Large intestine (tissue), 3 donors: ENCODE results near the gene AMOT. TPM values are rescaled to one million over a fixed set of nuclear protein-coding genes. Genes with fewer than 3 reads are reported as not detected.
"Not testable (repeated sequence)": the region's sequence is repeated elsewhere in the genome, so short reads cannot be mapped to it uniquely, and the experiment has no call there.

Experiments used
- DNase-seq, 2 donors: peaks; one replicate each; pipeline versions ENCODE4 v3.0.0 to v3.0.0-alpha.2; 2013
- H3K27ac ChIP-seq: one replicate; pipeline ENCODE4 v1.5.1; 2013; ENCODE audit warnings: low read length
- H3K27me3 ChIP-seq: 2 replicates; pipeline ENCODE4 v1.6.1; 2013; ENCODE audit warnings: low read length; ENCODE audit not compliant: control insufficient read depth, insufficient read depth
- H3K36me3 ChIP-seq: 2 replicates; pipeline ENCODE4 v1.6.1; 2013; ENCODE audit warnings: low read length; ENCODE audit not compliant: control insufficient read depth, insufficient read depth
- H3K4me1 ChIP-seq: one replicate; pipeline ENCODE4 v1.6.1; 2013; ENCODE audit warnings: low read length; ENCODE audit not compliant: control insufficient read depth, insufficient read depth
- H3K4me3 ChIP-seq: one replicate; pipeline ENCODE4 v1.5.1; 2013; ENCODE audit warnings: low read length
- H3K9me3 ChIP-seq: one replicate; pipeline ENCODE4 v1.6.1; 2013; ENCODE audit warnings: mild to moderate bottlenecking, low read depth, low read length, moderate library complexity; ENCODE audit not compliant: control insufficient read depth
- whole genome bisulfite sequencing: methylation state at CpG from one replicate; pipeline ENCODE4 v1.1.5; 2013; ENCODE audit warnings: low lambda C conversion rate; ENCODE audit not compliant: insufficient coverage; 5-methylcytosine and 5-hydroxymethylcytosine counted together
- polyA plus RNA-seq: library from polyadenylated mRNA; unstranded; fragments of 120-200 nt; gene quantifications from one replicate; pipeline ENCODE4 v1.2.1, GENCODE V29; 2013

AMOT gene
- polyA plus RNA-seq, 1 donor, result 27.7 TPM

- Histone ChIP-seq H3K9me3 (no peaks in the 10 kb centered on the region), H3K36me3 (no peaks in the 10 kb centered on the region), H3K4me3 (no peak overlapping the region), H3K4me1 (peaks cover 3% of the 10 kb centered on the region), H3K27ac (no peak overlapping the region), H3K27me3 (no peaks in the 10 kb centered on the region)
- no peak for DNase-seq
- no CpG with 5 or more reads among the region's 2 CpGs for WGBS
Measured at GRCh38 chrX:112863850-112864249, 23.2 kb upstream of the AMOT start.

GRCh38 chrX:112857478-112857878 is 16.8 kb upstream of the AMOT start:
- Histone ChIP-seq H3K27ac (no peak overlapping the region), H3K4me3 (no peak overlapping the region), H3K4me1 (peaks cover 4% of the 10 kb centered on the region), H3K9me3 (no peaks in the 10 kb centered on the region), H3K36me3 (no peaks in the 10 kb centered on the region), H3K27me3 (no peaks in the 10 kb centered on the region)
- WGBS, result no CpG with 5 or more reads among the region's 5 CpGs
- no peak for DNase-seq

GRCh38 chrX:112854901-112855300 is 14.3 kb upstream of the AMOT start:
- not testable (repeated sequence) for H3K27ac ChIP-seq, H3K4me3 ChIP-seq, DNase-seq, H3K27me3 ChIP-seq, H3K9me3 ChIP-seq, H3K36me3 ChIP-seq
- H3K4me1 ChIP-seq, result peaks cover 11% of the 10 kb centered on the region
- no CpG with 5 or more reads among the region's 26 CpGs for WGBS

GRCh38 chrX:112852851-112853250 is 12.2 kb upstream of the AMOT start:
- no peak overlapping the region for H3K4me3 ChIP-seq
- H3K36me3 ChIP-seq, result no peaks in the 10 kb centered on the region
- DNase-seq, result no peak
- H3K27me3 ChIP-seq, result no peaks in the 10 kb centered on the region
- peaks cover 11% of the 10 kb centered on the region for H3K4me1 ChIP-seq
- no CpG with 5 or more reads among the region's 3 CpGs for WGBS
- H3K9me3 ChIP-seq, result no peaks in the 10 kb centered on the region
- no peak overlapping the region for H3K27ac ChIP-seq

GRCh38 chrX:112851806-112852205 is 11.2 kb upstream of the AMOT start:
- H3K27me3 ChIP-seq, result no peaks in the 10 kb centered on the region
- no peak overlapping the region for H3K27ac ChIP-seq
- no peak for DNase-seq

GRCh38 chrX:112851161-112851779 is 10.6 kb upstream of the AMOT start:
- H3K36me3 ChIP-seq, result no peaks in the 10 kb centered on the region
- H3K27ac ChIP-seq, result no peak overlapping the region
- H3K4me1 ChIP-seq, result peaks cover 15% of the 10 kb centered on the region
- no CpG with 5 or more reads among the region's 2 CpGs for WGBS
- H3K9me3 ChIP-seq, result no peaks in the 10 kb centered on the region
- DNase-seq, result no peak
- H3K27me3 ChIP-seq, result no peaks in the 10 kb centered on the region
- H3K4me3 ChIP-seq, result no peak overlapping the region

More at GRCh38 chrX:112851806-112852205, 11.2 kb upstream of the AMOT start:
- H3K9me3 ChIP-seq, result no peaks in the 10 kb centered on the region
- no peaks in the 10 kb centered on the region for H3K36me3 ChIP-seq
- H3K4me3 ChIP-seq, result no peak overlapping the region
- no CpG with 5 or more reads among the region's 4 CpGs for WGBS
- H3K4me1 ChIP-seq, result peaks cover 11% of the 10 kb centered on the region

- H3K4me3 ChIP-seq, result no peak overlapping the region
- no peaks in the 10 kb centered on the region for H3K9me3 ChIP-seq
- H3K36me3 ChIP-seq, result no peaks in the 10 kb centered on the region
- DNase-seq, result no peak
- H3K27ac ChIP-seq, result no peak overlapping the region
- H3K27me3 ChIP-seq, result no peaks in the 10 kb centered on the region
- peaks cover 24% of the 10 kb centered on the region for H3K4me1 ChIP-seq
Measured at GRCh38 chrX:112849016-112849415, 8.4 kb upstream of the AMOT start.

GRCh38 chrX:112846782-112847181 is 6.2 kb upstream of the AMOT start:
- Histone ChIP-seq H3K27ac (peak overlapping the region; percentile 8), H3K27me3 (no peaks in the 10 kb centered on the region), H3K4me3 (no peak overlapping the region), H3K36me3 (no peaks in the 10 kb centered on the region), H3K4me1 (peaks cover 17% of the 10 kb centered on the region), H3K9me3 (no peaks in the 10 kb centered on the region)
- no CpG with 5 or more reads among the region's 2 CpGs for WGBS
- no peak for DNase-seq

GRCh38 chrX:112846187-112846586 is 5.6 kb upstream of the AMOT start:
- Histone ChIP-seq H3K9me3 (no peaks in the 10 kb centered on the region), H3K4me3 (no peak overlapping the region), H3K4me1 (peaks cover 12% of the 10 kb centered on the region), H3K36me3 (no peaks in the 10 kb centered on the region), H3K27ac (peak overlapping the region; percentile 8), H3K27me3 (no peaks in the 10 kb centered on the region)
- peak in 1 of 2 donors; percentile 54 for DNase-seq
- WGBS, result no CpG with 5 or more reads among the region's 4 CpGs

- Histone ChIP-seq H3K27ac (no peak overlapping the region), H3K4me1 (peaks cover 17% of the 10 kb centered on the region), H3K9me3 (no peaks in the 10 kb centered on the region), H3K27me3 (no peaks in the 10 kb centered on the region), H3K36me3 (no peaks in the 10 kb centered on the region), H3K4me3 (no peak overlapping the region)
- WGBS, result no CpG with 5 or more reads among the region's 6 CpGs
- no peak for DNase-seq
Measured at GRCh38 chrX:112844250-112844649, 3.6 kb upstream of the AMOT start.

- no peaks in the 10 kb centered on the region for H3K36me3 ChIP-seq
- peak overlapping the region; percentile 39 for H3K4me3 ChIP-seq
- H3K9me3 ChIP-seq, result no peaks in the 10 kb centered on the region
- no peak for DNase-seq
- no peaks in the 10 kb centered on the region for H3K27me3 ChIP-seq
- WGBS, result no CpG with 5 or more reads among the region's 5 CpGs
- peaks cover 27% of the 10 kb centered on the region for H3K4me1 ChIP-seq
- peak overlapping the region; percentile 72 for H3K27ac ChIP-seq
Measured at GRCh38 chrX:112841820-112842157, 1.2 kb upstream of the AMOT start.
